HCT116 (cell line): ENCODE results near the gene C4A. TPM values are rescaled to one million over a fixed set of nuclear protein-coding genes. Genes with fewer than 3 reads are reported as not detected.
"Not testable (repeated sequence)": the region's sequence is repeated elsewhere in the genome, so short reads cannot be mapped to it uniquely, and the experiment has no call there.

Source experiments
- ATAC-seq: fragments of 200-7000 bp; cut with Tn5 transposase; 2 replicates; pipeline ENCODE4 v1.9.1; 2020; ENCODE audit warnings: mild to moderate bottlenecking, moderate library complexity
- BruUV-seq: library from RNA; stranded (reverse); fragments of 400-500 nt; replicated peaks from 2 replicates; lab custom pipeline; 2021; lab: Mats Ljungman, UMichigan
- CTCF ChIA-PET: fragments of 300-600 bp; sonication (Branson Sonifier 250); formaldehyde crosslinking; loops from one replicate; lab custom pipeline; 2021; ENCODE audit warnings: antibody characterized with exemption; lab: Charles Lee
- POLR2A ChIA-PET: fragments of 300-600, 350-600 bp; sonication (Branson Sonifier 250); formaldehyde crosslinking; loops from one replicate; lab custom pipeline; 2021; ENCODE audit warnings: antibody characterized with exemption; lab: Charles Lee
- RAD21 ChIA-PET, 2 experiments: fragments of 300-600 bp; sonication (Branson Sonifier 250); formaldehyde crosslinking; loops; one replicate each; lab custom pipeline; 2023; ENCODE audit warnings: low total read pairs in 2 of 2; ENCODE audit not compliant: uncharacterized antibody in 2 of 2, unreplicated experiment in 2 of 2, low non-redundant PET in 1 of 2; lab: Charles Lee
- DNase-seq: peaks from one replicate; pipeline ENCODE4 v3.0.0-alpha.2; 2010; ENCODE audit warnings: low read depth, low spot score
- H2AFZ ChIP-seq: fragments of 200-600 bp; shearing (Covaris generic), sonication (generic); 2 replicates; pipeline ENCODE4 v1.6.1; 2017; ENCODE audit warnings: low read depth, mixed run types, mixed read lengths, antibody characterized with exemption, low read length; ENCODE audit not compliant: poor library complexity, severe bottlenecking
- H3K27ac ChIP-seq: 2 replicates; pipeline ENCODE4 v1.5.1; 2012; ENCODE audit warnings: low read depth, low read length
- H3K27me3 ChIP-seq: fragments of 200-600 bp; sonication (generic); 2 replicates; pipeline ENCODE4 v1.6.1; 2016; ENCODE audit warnings: mixed run types, low read length, mixed read lengths; ENCODE audit not compliant: insufficient read depth
- H3K36me3 ChIP-seq, 2 experiments: fragments of 200-500 bp in 1 of 2; fragments of 200-600 bp in 1 of 2; sonication (Bioruptor generic) in 1 of 2; sonication (generic) in 1 of 2; 2 replicates each; pipeline versions ENCODE4 v1.5.1 to v1.6.1; 2014 to 2016; ENCODE audit warnings: low read length in 2 of 2, inconsistent platforms in 1 of 2, mixed read lengths in 1 of 2, mixed run types in 1 of 2; ENCODE audit not compliant: insufficient read depth in 2 of 2, control insufficient read depth in 1 of 2
- H3K4me1 ChIP-seq, 2 experiments: fragments of 200-600 bp in 1 of 2; sonication (generic) in 1 of 2; 2 replicates each; pipeline versions ENCODE4 v1.5.1 to v1.6.1; 2012 to 2017; ENCODE audit warnings: low read length in 2 of 2, inconsistent platforms in 1 of 2, mild to moderate bottlenecking in 1 of 2, mixed read lengths in 1 of 2, mixed run types in 1 of 2, moderate library complexity in 1 of 2; ENCODE audit not compliant: insufficient read depth in 2 of 2, control insufficient read depth in 1 of 2
- H3K4me2 ChIP-seq: fragments of 200-600 bp; sonication (generic); 2 replicates; pipeline ENCODE4 v1.6.1; 2017; ENCODE audit warnings: mixed run types, low read length, mixed read lengths
- H3K4me3 ChIP-seq, 2 experiments: fragments of 200-600 bp in 1 of 2; sonication (generic) in 1 of 2; replicated peaks in 1 of 2; 2 replicates each; pipeline ENCODE4 v1.5.1; 2011 to 2016; ENCODE audit warnings: low read length in 2 of 2, control low read depth in 1 of 2, low read depth in 1 of 2, mild to moderate bottlenecking in 1 of 2, mixed read lengths in 1 of 2, mixed run types in 1 of 2
- H3K79me2 ChIP-seq: fragments of 200-600 bp; sonication (generic); 2 replicates; pipeline ENCODE4 v1.6.1; 2017; ENCODE audit warnings: mild to moderate bottlenecking, mixed run types, low read length, moderate library complexity, mixed read lengths; ENCODE audit not compliant: insufficient read depth
- H3K9ac ChIP-seq: fragments of 200-600 bp; sonication (generic); 2 replicates; pipeline ENCODE4 v1.6.1; 2016; ENCODE audit warnings: low read length, mixed read lengths
- H3K9me2 ChIP-seq: fragments of 200-600 bp; sonication (generic), shearing (Covaris generic); 2 replicates; pipeline ENCODE4 v1.6.1; 2017; ENCODE audit warnings: mixed run types, mild to moderate bottlenecking, moderate library complexity; ENCODE audit not compliant: insufficient read depth
- H3K9me3 ChIP-seq, 2 experiments: fragments of 200-500 bp in 1 of 2; fragments of 200-600 bp in 1 of 2; sonication (Bioruptor generic) in 1 of 2; sonication (generic) in 1 of 2; 2 replicates each; pipeline ENCODE4 v1.6.1; 2014 to 2017; ENCODE audit warnings: low read length in 2 of 2, mixed read lengths in 2 of 2, inconsistent platforms in 1 of 2, low read depth in 1 of 2, mild to moderate bottlenecking in 1 of 2, mixed run types in 1 of 2, moderate library complexity in 1 of 2; ENCODE audit not compliant: control insufficient read depth in 1 of 2, insufficient read depth in 1 of 2
- H4K20me1 ChIP-seq: fragments of 200-600 bp; sonication (generic), shearing (Covaris generic); 2 replicates; pipeline ENCODE4 v1.6.1; 2017; ENCODE audit warnings: mixed run types, mild to moderate bottlenecking, moderate library complexity; ENCODE audit not compliant: insufficient read depth
- intact Hi-C: fragments of 100-400 bp; cut with micrococcal nuclease; formaldehyde crosslinking; loops from 2 replicates; pipeline ENCODE4 v1.10.0; 2022
- total RNA-seq: library from RNA; stranded (reverse); gene quantifications from one replicate; pipeline ENCODE4 v1.2.1, GENCODE V29; 2021; ENCODE audit not compliant: unreplicated experiment

Gene C4A
- total RNA-seq, 1 experiment from 2014 or later = 5.1 TPM

- BruUV-seq, POLR2A ChIA-PET: not testable (repeated sequence)
Observed at GRCh38 chr6:32005538-32005880, 23.7 kb downstream of the C4A start.

GRCh38 chr6:32005991-32006529 lies 24.2 kb downstream of the C4A start:
- H3K9me2 ChIP-seq, H2AFZ ChIP-seq, H3K27ac ChIP-seq, H3K36me3 ChIP-seq, H3K79me2 ChIP-seq, POLR2A ChIA-PET, DNase-seq, H3K27me3 ChIP-seq, H3K9me3 ChIP-seq, H3K4me2 ChIP-seq, H3K4me3 ChIP-seq, ATAC-seq, BruUV-seq, intact Hi-C loops, RAD21 ChIA-PET, H4K20me1 ChIP-seq, H3K4me1 ChIP-seq, CTCF ChIA-PET, H3K9ac ChIP-seq: not testable (repeated sequence)

More at GRCh38 chr6:32005538-32005880, 23.7 kb downstream of the C4A start:
- H3K79me2 ChIP-seq, H3K4me2 ChIP-seq, H3K27ac ChIP-seq, H3K9me3 ChIP-seq, H3K4me3 ChIP-seq, H3K9ac ChIP-seq, H2AFZ ChIP-seq, intact Hi-C loops, ATAC-seq, DNase-seq, H3K4me1 ChIP-seq, RAD21 ChIA-PET, H3K36me3 ChIP-seq, H4K20me1 ChIP-seq, CTCF ChIA-PET, H3K27me3 ChIP-seq, H3K9me2 ChIP-seq: not testable (repeated sequence)

GRCh38 chr6:32007086-32007485 lies 25.2 kb downstream of the C4A start:
- CTCF ChIA-PET, H3K9me2 ChIP-seq, H2AFZ ChIP-seq, H3K27ac ChIP-seq, H3K9me3 ChIP-seq, H3K27me3 ChIP-seq, H3K4me2 ChIP-seq, ATAC-seq, H3K4me1 ChIP-seq, DNase-seq, BruUV-seq, H3K36me3 ChIP-seq, intact Hi-C loops, H3K4me3 ChIP-seq, RAD21 ChIA-PET, POLR2A ChIA-PET, H3K9ac ChIP-seq, H3K79me2 ChIP-seq, H4K20me1 ChIP-seq: not testable (repeated sequence)

GRCh38 chr6:32008037-32008436 lies 26.2 kb downstream of the C4A start:
- H3K4me2 ChIP-seq, CTCF ChIA-PET, H3K27me3 ChIP-seq, H3K9me3 ChIP-seq, RAD21 ChIA-PET, ATAC-seq, H2AFZ ChIP-seq, H3K36me3 ChIP-seq, H3K4me1 ChIP-seq, H3K27ac ChIP-seq, H3K9me2 ChIP-seq, H3K4me3 ChIP-seq, POLR2A ChIA-PET, H3K79me2 ChIP-seq, H4K20me1 ChIP-seq, DNase-seq, H3K9ac ChIP-seq, intact Hi-C loops, BruUV-seq: not testable (repeated sequence)
